ENCODE measurements around the gene SPECC1.

DNA sequence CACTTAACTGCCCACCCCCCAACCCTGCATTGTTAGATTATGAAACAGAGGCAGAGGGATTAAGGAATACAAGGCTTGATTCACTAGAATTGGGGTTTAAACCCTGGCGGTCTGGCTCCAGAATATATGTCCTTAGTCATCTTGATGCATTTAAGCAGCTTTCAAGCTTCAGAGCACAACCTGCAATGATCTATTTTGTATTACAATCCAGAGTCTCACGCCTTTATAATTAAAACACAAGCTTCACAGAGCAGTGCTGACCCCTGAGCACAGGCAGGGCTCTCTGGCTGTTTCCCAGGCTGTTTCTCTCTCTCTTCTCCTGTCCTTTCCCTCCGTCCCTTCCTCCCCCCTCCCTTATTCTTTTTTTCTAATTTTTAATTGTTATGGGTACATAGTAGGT is 209.1 kb downstream of the SPECC1 start:
- no peak for TF ChIP-seq NFRKB (IDR thresholded peaks at IDR 0.05)
- TF ChIP-seq FOXA1 (IDR thresholded peaks at IDR 0.05): no peak
- TF ChIP-seq TARDBP (IDR thresholded peaks at IDR 0.05): no peak
- no peak for TF ChIP-seq SP1 (IDR thresholded peaks at IDR 0.05)
- TF ChIP-seq SUZ12 (IDR thresholded peaks at IDR 0.05): no peak
- TF ChIP-seq BHLHE40 (IDR thresholded peaks at IDR 0.05; ENCODE audit: borderline replicate concordance): no peak
- TF ChIP-seq L3MBTL2 (conservative IDR thresholded peaks at IDR 0.05): no peak
- no peak for TF ChIP-seq ELF4 (IDR thresholded peaks at IDR 0.05)
- no peak for TF ChIP-seq FOXM1 (IDR thresholded peaks at IDR 0.05; ENCODE audit: borderline replicate concordance)
- TF ChIP-seq, protein P1, sequence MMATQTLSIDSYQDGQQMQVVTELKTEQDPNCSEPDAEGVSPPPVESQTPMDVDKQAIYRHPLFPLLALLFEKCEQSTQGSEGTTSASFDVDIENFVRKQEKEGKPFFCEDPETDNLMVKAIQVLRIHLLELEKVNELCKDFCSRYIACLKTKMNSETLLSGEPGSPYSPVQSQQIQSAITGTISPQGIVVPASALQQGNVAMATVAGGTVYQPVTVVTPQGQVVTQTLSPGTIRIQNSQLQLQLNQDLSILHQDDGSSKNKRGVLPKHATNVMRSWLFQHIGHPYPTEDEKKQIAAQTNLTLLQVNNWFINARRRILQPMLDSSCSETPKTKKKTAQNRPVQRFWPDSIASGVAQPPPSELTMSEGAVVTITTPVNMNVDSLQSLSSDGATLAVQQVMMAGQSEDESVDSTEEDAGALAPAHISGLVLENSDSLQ (IDR thresholded peaks at IDR 0.05): no peak
- TF ChIP-seq FOXK2 (IDR thresholded peaks at IDR 0.05): no peak
- no peak for TF ChIP-seq ARNT (IDR thresholded peaks at IDR 0.05)
- TF ChIP-seq HDGF (IDR thresholded peaks at IDR 0.05; ENCODE audit: borderline replicate concordance): no peak

Data from HEK293T (cell line).